HG03575 (cell line): ENCODE data around the gene IWS1.
"Not testable (repeated sequence)": the region's sequence is repeated elsewhere in the genome, so short reads cannot be mapped to it uniquely, and the experiment has no call there.

Source experiments
- ATAC-seq: cut with Tn5 transposase; IDR thresholded peaks from one replicate; pipeline ENCODE4 v1.9.1; 2021; ENCODE audit not compliant: unreplicated experiment, insufficient number of reproducible peaks, low FRiP score; ENCODE audit errors: extremely low read depth

The IWS1 gene

DNA sequence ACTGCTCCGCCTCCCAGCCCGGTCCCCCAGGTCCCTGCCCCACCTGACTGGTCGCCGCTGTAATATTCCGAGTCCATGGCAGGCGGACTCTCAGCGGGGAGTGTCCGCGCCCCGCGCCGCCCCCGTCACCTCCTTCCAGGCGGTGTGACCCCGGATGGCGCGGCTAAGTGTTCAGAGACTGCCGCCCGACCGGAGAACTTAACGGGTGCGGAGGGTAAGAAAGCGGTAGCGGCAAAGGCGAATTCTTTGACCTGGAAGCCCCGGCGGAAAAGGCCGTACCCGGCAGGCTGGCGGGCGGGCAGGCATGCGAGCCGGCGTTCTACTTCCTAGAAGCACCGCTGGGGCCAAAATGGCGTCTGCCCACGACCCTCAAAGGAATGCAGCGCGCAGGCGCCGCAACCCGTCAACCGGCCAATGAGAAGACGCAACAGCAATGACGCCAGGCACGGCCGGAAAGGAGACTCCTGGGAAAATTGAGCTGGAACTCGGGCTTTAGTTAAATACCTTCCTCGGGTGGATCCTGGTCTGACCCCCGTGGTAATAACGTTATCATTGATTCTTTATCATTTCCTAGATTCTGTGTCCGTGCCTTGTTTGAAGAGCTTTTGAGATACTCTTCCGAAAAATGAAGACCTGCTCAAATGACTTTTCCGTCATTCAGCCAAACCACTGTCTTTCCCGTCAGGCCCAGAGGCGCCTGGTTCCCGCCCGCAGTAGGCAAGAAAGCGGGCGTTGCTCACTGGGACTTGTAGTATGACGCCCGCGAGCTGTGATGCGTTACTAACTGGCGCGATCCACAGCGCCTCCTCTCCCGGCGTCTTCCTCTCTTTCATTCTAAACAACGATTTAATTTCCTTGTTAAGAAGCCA, at the start of gene IWS1:
IWS1 (minus strand) TSS at position 358 of the 869 bp plus-strand sequence; CDS start at position 77, 281 bp downstream.
- peak; percentile 69 for ATAC-seq

DNA sequence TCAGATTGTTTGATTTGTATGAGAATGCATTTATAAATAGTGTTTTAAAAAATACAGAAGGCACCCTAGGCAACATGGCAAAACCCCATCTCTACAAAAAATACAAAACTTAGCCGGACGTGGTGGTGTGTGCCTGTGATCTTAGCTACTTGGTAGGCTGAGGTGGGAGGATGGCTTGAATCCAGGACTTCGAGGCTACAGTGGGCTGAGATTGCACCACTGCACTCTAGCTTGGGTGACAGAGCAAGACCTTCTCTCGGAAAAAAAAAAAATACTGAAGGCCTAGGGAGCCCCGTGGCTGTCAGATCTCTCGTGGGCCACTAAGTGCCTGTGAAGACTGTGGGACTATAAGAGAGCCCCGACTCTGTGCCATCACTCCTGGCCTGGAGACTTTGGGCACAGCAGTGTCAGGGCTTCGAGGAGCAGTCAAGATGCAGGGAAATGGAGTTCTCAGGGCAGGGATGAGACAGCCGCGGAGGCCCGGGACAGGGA, 49.7 kb upstream of the IWS1 start:
- no peak for ATAC-seq

DNA sequence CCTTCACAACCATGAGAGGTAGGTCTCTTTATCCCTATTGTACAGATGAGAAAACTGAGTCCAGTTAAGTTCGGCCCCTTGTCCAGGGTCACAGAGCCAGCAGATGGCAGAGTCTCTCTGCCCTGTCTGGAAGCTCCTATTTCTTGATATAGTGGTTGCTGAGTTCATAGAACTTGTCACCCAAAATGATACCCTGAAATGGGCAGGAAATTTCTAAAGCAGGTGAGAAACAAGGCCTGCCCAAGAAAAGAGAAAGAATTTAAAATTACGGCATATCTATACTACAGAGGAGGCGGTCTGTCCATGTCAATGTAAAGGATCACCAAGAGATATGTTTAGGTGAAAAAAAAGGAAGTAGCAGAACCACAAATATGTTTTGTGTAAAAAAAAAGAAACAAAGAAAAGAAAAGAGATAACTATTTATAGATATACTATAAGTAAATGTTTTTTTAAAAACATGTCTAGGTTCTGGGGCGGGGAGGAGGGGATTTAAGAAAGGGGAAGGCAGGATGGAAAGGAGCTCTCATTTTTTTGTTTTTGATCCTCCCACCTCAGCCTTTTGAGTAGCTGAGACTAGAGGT, 49.0 kb upstream of the IWS1 start:
- no peak for ATAC-seq

DNA sequence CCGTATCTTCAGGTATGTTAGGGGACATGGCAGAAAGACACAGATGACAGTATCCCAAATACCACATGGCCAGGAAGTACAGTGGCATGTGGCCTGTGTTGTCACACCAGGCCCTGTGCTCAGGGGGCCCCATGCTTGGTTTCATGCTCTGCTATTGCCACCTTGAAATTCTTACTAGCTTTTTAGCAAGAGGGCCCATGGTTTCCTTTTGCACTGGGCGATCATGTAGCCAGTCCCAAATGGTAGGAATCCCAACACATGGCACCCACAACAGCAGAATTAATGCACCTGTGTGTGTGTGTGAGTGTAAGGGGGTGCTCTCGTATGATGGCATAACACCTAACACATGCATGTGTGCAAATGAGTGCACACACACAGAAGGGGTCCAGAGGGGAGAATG, 48.4 kb upstream of the IWS1 start:
- no peak for ATAC-seq

DNA sequence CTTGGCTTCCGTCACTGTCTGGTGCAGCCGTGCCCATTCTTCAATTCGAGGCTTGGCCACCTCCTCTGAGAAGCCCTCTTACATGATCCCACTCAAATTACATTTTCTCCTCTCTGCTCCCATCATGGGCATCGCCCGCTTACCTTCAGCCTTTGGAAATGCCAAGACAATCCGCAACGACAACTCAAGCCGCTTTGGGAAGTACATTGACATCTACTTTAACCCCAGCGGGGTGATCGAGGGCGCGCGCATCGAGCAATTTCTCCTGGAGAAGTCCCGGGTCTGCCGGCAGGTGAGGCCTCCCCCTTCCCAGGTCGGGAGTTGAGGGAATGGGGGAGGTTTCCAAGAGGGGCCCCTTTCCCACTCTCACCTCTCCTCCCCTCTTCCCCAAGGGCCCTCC, 47.5 kb upstream of the IWS1 start:
- no peak for ATAC-seq

DNA sequence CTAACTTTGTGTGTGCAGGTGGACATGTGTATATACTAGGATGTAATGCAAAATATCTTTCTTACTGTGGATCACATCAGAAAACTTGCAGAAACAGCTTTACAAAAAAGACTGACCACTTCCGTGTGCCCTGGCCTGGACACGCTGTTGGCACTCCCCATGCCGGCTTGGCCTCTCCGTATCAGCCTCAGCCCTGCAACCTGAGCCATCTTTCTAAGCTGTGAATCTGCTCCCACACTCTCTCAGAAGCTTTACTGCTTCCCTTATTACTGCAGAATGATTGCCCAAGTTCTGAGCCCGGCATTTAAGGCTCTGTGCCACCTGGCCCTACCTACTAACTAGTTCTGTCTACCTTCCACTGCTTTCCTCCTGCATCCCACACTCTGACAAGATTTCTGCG, 47.0 kb upstream of the IWS1 start:
- no peak for ATAC-seq

DNA sequence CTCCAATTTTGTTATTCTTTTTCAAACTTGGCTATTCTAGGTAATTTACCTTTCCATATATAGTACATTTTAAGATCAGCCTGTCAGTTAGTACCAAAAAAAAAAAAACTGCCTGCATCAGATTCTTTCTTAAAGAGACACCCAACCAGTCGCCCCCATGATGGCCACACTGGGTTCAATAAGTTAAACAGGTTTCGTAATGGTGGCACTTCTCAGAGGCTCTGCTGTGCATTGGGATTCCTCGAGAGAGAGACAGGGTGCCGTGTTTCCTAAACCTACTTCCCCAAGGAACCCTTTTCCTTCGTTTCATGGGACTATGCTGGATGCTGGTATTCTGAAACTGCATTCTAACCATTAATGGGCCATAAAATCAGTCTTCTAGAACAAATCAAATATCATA, 46.6 kb upstream of the IWS1 start:
- no peak for ATAC-seq

DNA sequence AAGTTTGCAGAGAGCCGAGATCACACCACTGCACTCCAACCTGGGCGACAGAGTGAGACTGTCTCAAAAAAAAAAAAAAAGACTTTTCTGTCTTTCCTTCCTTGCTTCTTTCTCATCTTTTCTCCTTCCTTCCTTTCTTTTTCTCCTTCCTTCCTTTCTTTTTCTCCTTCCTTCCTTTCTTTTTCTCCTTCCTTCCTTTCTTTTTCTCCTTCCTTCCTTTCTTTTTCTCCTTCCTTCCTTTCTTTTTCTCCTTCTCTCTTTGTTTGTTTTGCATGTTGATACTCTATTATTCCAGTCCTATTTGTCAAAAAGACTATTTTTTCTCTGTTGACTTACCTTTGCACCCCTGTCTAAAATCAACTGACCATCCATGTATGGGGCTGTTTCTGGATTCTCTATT, 46.1 kb upstream of the IWS1 start:
- ATAC-seq = not testable (repeated sequence)

DNA sequence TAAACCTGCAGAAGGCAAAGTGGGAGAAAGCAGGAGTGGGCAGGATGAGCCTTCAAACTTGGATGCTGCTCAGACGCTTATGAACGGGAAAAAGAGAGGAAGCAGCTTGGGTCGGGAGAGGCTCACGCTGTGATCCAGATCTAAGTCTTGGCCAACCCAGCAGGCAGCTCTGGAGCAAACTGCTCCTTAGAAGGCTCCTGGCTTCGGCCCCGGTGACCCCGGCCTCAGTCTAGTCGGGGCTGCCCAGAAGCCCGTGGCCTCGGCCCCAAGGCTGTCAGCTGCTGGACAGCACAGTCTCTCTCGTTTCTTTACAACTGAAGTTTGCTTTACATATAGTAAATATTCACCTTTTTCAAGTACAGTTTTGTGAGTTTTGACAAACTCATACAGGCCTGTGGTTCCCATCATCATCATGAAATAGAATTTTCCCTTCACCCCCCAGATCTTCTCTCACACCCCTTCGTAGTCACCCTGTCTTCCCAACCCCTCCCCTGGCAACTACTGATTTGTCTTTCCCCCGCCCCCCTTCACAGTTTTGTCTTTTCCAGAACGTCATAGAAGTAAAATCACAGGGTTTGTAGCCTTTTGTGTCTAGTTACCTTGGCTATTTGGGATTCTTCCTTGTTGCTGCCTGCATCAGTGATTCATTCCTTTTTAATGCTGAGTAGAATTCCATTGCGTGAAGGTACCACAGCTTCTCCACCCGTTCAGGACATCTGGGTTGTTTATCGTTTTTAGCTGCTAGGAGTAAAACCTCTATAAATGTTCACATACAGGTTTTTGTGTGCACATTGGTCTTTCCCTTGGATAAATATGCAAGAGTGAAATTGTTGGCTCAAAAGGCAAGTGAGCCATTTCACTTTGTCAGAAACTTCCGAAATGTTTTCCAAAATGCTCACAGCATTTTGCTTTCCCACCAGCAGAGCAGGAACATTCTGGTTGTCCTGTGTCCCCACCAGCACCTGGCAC, 44.3 kb upstream of the IWS1 start:
- ATAC-seq = no peak

DNA sequence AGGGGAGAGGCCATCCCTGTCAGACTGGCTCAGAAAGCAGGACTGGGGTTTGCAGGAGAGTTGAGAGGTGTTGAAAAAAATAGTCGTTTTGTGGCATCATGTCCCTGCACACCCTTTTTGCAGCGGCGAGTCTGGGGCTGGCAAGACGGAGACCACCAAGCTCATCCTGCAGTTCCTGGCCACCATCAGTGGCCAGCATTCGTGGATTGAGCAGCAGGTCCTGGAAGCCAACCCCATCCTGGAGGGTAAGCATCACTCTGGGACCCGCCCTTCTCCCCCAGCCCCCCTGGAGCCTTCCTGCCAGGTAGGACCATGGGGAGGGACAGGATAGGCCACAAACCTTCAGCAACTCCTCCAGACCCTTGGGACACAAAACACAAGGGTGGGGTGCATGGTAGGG, 43.4 kb upstream of the IWS1 start:
- ATAC-seq = no peak

DNA sequence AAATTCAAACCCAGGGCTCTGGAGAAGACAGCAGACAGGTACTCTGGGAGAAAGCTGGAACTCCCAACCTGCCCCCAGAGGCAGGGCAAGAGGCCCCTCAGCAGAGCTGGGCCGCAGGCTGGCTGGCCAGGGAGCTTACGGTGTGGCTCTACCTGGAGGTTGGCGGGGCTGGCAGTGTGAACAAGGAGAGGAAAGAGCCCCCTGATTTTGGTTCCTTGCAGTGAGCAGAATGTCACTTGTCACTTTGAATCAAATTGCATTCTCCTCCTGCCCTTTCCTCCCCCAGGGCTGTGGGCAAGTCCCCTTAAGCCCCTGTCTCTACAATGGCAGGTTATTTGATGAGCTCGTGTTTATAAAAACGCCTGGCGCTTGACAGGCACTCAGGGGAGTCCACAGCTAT, 41.8 kb upstream of the IWS1 start:
- no peak for ATAC-seq

DNA sequence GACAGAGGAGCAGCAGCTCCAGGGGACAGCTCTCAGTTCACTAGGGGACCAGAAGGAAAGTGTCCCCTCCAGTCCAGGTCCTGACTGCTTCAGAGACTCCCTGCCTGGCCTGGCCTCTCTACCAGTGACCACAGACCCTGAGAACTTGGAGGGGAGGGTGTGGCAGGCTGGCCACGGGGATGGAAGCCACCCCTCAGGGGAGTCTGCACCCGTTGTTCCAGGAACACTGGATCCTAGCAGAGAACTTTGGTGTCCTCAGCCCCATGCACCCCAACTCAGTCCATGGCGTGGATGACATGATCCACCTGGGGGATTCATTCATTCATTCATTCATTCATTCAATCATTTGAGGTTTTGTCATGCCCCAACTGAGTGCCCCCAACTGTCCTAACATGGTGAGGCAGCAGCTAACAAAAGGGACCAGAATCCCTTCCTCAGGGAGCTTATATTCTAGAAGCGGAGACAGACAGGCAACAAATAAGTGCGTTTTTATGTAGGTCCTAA, 41.1 kb upstream of the IWS1 start:
- ATAC-seq = no peak

DNA sequence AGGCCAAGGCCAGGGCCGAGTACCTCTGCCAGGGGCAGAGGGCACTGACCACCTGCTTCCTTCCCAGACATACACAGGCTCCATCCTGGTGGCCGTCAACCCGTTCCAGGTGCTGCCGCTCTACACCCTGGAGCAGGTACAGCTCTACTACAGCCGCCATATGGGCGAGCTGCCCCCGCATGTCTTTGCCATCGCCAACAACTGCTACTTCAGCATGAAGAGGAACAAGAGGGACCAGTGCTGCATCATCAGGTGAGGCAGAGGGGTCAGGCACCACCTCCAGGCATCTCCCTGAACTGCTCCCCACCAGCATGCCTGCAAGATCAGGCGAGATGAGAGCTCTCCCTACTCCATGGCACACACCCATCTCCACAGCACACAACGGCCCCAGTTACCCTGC, 40.3 kb upstream of the IWS1 start:
- ATAC-seq = no peak

DNA sequence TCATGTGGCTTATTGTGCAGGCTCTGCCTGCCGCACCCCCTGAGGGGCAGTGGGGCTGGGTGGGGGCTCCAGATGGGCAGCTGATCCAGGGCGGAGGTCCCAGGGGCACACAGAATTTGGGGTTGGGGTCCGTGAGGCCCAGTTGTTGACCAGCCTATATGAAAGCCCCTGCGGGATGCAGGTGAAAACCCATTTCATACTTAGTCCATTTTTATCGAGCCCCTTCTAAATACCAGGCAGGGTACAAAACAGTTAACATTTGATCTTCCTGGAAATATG, 39.8 kb upstream of the IWS1 start:
- ATAC-seq = no peak

DNA sequence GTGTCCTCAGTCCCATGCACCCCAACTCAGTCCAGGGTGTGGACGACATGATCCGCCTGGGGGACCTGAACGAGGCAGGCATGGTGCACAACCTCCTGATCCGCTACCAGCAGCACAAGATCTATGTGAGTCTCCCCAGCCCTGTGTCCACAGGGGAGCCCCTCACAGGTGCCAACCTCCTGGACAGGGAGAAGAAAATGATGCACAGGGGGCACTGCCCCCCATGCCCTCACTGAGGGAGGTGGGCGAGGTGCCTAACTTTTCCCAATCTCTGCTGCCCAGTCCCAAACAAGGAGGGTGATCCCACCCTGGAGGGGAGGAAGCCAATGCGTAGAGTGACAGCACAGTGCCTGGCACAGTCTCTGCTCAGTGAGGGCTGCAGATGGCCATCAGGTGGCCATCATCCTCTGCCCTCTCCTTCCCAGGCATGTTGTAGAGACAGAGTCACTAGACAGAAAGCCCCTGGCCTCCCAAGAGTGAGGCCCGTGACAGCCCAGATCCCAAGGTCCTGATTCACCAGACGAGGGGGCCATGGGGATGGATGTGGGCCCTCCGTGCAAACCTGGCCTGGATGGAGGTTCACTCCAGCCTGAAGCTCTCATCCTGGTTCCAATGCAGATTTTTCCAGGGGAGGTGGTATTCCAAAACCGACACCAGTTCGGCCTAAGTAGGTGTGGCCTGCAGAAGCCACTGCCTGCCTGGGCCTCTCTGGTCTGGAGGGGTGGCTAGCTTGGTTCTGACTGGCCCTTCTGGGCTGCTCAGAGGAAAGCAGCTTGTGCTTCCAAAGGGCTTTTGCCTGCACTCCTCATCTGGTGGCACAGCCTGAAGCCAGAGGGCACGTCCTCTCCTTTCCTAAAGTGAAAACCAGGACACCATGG, 39.2 kb upstream of the IWS1 start:
- no peak for ATAC-seq

DNA sequence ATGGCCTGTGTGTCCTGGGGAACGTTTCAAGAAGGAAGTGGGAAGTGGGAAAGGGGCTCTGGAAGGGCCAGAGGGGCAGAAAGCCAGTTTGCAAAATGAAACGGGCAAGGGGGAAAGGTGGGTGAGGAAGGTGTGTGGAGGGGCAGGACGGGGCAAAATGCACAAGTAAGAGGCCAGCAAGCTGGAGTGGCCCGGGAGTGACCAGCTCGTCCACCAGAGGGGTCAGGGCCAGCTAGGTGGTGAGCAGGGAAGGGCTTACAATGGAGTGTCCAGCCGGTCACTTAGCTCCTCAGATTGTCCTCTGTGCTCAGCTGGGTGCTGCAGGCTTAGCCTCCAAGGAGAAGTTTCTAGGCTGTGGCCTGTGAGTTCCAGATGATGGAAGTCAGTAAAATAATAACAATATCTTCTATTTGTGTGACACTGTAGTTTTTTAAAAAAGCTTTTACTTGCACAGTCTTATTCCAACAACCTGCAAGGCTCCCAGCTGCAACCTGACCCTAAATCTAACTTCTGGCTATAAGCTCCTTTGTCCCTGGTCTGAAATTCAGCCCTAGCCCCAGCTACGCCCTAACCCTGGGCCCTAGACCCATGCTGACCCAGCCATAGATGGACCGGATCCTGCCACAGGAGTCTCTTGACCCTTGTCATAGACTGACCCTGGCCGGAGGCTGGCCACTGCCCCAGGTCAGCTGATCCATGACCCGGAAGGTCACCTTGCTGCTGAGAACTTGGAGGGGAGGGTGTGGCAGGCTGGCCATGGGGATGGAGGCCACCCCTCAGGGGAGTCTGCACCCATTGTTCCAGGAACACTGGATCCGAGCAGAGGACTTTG, 38.4 kb upstream of the IWS1 start:
- no peak for ATAC-seq

DNA sequence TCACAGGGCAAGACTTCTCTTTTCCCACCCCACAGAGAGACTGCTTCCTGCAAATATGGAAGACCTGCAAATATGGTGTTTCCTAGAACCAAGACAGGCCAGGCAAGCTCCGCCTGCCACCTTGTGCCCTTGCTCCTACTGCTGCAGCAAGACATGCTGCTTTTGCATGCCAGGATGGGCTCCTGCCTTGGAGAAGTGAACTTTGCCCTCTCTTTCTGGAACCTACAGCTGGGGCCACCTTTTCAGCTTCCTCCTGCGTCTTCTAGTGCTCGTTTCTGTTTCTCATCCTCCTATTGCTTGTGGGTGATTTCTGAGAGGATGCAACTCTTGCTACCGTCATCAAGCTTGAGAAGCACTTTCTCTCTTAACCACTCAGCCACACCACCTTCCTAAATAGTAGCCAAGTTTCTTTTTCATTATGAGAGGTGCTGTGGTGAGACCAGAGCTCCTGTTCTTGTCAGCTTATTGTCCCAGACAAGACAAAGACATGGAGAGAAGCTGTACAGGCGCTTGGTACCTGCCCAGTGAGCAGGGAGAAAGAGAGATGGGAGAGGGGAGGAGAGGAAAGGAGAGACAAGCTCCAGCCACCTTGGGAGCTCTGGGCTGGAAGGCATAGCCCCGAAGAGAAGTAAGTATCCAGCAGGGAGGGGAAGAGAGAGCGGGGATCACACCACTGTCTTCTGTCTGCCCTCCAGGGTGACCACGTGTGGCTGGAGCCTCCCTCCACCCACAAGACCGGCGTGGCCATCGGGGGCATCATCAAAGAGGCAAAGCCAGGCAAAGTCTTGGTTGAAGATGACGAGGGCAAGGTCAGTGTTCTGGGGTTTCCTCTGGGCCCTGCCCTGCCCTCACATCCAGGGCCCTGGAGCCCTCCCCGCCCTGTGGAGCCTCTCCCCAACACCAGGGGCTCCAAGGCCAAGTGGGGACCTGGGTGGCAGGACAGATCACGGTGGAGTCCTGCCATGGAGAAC, 37.5 kb upstream of the IWS1 start:
- ATAC-seq = peak; percentile 97
